ENCODE measurements around the gene SPDYE16. TPM values are rescaled to one million over a fixed set of nuclear protein-coding genes. Genes with fewer than 3 reads are reported as not detected.
"Not testable (repeated sequence)": the region's sequence is repeated elsewhere in the genome, so short reads cannot be mapped to it uniquely, and the experiment has no call there.

SPDYE16 gene
- total RNA-seq, 4 donors from 2014 or later = not detected

DNA sequence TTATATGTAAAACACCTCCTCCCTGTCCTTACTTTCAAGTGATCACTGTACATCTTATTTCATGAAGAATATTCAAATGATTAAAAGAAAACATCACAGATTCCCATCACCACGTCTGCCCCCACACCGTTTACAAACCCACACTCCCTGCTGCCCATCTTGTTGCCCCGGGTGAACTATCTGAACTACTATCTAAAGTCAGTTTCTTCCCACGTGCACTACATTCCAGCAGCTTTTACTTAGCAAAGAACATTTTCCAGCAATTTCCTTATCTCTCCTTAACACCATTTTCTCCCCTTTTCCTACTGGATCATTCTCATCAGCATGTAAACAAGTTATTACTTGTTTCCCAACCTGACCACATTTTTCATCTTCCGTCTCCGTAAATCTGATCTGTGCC lies 16.6 kb upstream of the SPDYE16 start:
- peak; percentile 51 for ATAC-seq (ENCODE audit: low FRiP score)
- DNase-seq (ENCODE audit: low spot score) = not testable (repeated sequence)

DNA sequence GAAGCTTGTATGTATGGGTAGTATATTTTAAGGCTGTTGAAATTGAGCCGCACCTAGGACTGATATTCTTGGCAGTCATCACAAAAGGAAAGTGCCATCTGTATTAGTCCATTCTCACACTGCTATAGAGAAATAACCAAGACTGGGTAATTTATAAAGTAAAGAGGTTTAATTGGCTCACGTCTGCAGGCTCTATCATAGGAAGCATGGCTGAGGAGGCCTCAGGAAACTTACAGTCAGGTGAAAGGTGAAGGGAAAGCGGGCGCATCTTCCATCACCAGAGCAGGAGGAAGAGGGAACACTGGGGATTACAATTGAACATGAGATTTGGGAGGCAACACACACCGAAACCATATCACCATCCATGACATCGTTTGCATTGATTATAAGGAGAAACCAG lies 8.9 kb upstream of the SPDYE16 start:
- not testable (repeated sequence) for ATAC-seq (ENCODE audit: low FRiP score); DNase-seq (ENCODE audit: low spot score)

DNA sequence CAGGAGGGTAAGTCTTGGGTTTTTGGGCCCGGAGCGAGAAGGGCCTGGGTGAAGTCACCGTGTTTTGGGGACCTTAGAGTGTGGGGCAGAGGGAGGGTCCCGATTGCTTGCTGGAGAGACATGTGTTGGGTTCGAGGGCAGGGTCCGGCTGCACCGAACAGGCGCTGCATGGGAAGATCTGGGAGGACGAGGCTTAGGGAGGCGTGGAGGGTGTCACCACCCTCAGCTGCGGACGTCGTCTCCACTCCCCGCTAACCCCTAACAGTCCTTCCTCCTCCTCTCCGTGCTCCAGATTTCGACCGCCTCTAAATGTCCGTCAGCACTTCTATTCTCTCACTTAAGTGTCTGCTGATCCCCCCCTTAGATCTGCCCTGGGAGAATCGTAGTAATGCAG lies 6.8 kb upstream of the SPDYE16 start:
- not testable (repeated sequence) for ATAC-seq (ENCODE audit: low FRiP score)

DNA sequence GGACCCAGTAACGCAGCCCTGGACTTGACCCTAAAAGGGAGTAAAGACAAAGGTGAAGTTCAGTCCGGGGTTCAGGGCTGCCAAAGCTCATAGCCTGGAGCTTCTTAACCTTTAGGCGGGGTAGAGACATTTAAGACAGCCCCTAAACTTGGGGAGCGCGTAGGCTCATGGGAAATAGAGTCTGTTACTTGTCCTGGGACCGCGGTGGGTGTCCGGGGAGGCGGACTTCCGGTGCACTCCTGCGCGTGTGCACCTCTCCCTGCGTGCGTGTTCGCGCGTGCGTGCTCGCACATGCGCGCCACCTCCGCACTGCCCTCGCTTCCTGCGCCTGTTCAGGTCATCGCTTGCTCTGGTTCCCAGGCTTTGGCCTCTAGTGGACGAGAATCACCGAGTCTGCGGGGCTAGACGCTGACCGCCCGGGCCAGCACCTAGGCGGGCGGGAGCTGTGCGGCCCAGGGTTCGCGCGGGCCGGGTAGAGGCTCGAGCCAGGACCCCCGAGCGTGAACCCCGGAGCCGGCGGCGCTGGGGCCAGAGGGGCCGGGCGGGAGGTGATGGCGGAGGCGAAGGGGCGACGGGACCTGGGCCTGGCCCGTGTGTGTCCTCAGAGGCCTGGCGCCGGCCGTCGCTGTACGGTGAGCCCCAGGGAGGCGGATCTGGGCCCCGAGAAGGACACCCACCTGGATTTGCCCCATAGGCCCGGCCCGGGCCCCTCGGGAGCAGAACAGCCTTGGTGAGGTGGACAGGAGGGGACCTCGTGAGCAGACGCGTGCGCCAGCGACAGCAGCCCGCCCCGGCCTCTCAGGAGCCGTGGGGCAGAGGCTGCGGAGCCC lies 6.1 kb upstream of the SPDYE16 start:
- DNase-seq (ENCODE audit: low spot score) (peak; percentile 44), ATAC-seq (ENCODE audit: low FRiP score) (peak; percentile 100)

More for the DNA sequence above, 6.8 kb upstream of the SPDYE16 start:
- DNase-seq (ENCODE audit: low spot score) = not testable (repeated sequence)

DNA sequence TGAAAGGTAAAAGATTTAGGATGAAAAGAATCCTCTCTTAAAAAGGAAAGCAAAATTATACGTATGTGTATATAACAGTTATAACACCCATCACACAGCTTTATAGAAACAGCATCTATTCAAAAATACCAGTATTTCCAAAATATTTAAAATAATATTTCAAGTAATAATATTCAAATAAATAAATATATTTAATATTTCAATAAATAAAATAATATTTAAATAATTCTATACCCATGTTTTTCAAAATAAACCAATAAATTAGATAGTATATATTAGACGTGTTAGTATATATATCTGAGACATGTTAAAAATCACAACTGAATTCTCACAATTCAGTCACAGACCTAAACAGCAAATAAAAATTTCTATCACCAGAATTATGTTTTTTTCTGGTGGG lies 11.5 kb downstream of the SPDYE16 start:
- not testable (repeated sequence) for DNase-seq (ENCODE audit: low spot score); ATAC-seq (ENCODE audit: low FRiP score)

DNA sequence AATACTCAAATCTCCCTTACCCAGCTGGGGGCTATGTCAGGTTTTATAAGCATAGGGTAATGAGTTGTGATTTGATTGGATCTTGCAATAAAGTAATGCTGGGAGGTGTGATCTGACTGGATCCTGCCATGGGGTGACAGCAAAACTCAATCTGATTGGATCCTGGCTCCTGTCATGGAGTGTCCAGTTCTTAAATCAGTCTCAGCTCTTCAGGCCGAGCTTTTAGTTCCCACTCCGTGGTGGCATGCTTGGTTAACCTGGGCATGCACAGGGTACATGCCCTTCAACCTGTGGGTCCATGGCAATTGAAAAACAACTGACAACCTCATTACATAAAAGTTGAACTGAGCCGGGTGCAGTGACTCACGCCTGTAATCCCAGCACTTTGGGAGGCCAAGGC lies 16.9 kb downstream of the SPDYE16 start:
- not testable (repeated sequence) for DNase-seq (ENCODE audit: low spot score); ATAC-seq (ENCODE audit: low FRiP score)

DNA sequence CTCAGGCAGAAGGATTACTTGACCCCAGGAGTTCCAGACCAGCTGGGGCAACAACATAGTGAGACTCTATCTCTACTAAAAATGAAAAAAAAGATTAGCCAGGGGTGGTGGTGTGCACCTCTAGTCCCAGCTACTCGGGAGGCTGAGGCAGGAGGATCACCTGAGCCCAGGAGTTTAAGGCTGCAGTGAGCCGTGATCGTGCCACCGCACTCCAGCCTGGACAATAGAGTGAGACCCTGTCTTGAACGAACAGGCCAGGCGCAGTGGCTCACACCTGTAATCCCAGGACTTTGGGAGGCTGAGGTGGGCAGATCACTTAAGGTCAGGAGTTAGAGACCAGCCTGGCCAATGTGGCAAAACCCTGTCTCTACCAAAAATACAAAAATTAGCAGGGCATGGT lies 26.2 kb downstream of the SPDYE16 start:
- DNase-seq (ENCODE audit: low spot score); ATAC-seq (ENCODE audit: low FRiP score): not testable (repeated sequence)

DNA sequence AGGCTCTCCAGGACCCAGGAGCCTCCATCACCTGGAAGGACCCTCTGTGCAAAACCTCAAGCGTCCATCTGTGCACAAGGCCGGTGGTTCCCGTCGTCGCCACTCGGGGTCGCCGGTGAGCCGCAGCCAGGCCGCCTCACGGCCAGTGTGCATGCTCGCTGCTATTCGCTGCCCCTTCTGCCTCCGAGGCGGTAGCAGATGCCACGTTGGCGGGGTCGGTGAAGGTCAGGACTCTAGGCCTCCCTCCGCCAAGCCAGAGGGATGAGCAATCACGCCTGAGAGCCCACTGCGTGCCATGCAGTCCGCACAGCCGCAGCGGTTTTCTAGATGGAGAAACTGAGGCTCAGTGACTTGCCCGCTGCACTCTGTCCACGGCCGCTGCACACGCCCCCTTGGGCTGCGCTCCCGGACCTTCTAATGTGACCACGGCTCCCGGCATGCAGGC lies 27.1 kb downstream of the SPDYE16 start:
- DNase-seq (ENCODE audit: low spot score) (no peak), ATAC-seq (ENCODE audit: low FRiP score) (no peak)
- TF ChIP-seq, protein P1, sequence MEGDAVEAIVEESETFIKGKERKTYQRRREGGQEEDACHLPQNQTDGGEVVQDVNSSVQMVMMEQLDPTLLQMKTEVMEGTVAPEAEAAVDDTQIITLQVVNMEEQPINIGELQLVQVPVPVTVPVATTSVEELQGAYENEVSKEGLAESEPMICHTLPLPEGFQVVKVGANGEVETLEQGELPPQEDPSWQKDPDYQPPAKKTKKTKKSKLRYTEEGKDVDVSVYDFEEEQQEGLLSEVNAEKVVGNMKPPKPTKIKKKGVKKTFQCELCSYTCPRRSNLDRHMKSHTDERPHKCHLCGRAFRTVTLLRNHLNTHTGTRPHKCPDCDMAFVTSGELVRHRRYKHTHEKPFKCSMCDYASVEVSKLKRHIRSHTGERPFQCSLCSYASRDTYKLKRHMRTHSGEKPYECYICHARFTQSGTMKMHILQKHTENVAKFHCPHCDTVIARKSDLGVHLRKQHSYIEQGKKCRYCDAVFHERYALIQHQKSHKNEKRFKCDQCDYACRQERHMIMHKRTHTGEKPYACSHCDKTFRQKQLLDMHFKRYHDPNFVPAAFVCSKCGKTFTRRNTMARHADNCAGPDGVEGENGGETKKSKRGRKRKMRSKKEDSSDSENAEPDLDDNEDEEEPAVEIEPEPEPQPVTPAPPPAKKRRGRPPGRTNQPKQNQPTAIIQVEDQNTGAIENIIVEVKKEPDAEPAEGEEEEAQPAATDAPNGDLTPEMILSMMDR (IDR thresholded peaks at IDR 0.05) = no peak

DNA sequence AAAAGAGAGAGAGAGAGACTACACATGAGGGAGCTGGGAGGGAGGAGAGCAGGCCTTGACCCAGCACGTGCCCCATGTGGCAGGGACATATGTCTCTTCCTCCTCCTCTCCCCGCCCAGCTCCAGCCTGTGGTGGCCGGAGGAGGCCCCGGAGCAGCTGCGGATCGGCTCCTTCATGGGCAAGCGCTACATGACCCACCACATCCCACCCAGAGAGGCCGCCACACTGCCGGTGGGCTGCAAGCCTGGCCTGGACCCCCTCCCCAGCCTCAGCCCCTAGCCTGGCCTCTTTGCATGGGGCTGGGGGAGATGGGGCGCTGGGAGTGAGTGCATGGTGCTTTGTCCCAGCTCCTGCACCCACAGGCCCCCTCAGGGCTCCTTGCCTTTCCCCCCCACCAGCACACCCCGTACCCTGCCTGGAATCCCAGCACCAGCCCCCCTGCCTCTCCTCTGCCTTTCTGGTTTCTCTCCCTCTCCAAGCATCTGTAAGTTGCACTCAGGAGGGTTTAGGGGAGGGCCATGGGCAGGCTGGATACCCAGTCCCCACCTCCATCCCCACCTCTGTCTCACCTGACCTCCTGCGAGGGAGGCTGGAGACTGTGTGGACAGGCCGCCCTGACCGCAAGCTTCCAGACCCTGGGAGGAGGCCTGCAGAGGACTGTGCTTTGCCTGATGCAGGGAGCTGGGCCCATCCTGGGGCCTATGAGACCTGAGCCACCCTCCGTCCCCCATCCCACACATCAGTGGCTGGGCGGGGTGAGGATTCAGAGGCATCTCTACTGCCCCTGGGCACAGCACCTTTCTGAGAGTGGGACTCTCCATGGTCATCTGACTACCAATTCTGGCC lies 27.9 kb downstream of the SPDYE16 start:
- TF ChIP-seq, protein P1 (IDR thresholded peaks at IDR 0.05) = no peak
- DNase-seq (ENCODE audit: low spot score) (no peak), ATAC-seq (ENCODE audit: low FRiP score) (no peak)

DNA sequence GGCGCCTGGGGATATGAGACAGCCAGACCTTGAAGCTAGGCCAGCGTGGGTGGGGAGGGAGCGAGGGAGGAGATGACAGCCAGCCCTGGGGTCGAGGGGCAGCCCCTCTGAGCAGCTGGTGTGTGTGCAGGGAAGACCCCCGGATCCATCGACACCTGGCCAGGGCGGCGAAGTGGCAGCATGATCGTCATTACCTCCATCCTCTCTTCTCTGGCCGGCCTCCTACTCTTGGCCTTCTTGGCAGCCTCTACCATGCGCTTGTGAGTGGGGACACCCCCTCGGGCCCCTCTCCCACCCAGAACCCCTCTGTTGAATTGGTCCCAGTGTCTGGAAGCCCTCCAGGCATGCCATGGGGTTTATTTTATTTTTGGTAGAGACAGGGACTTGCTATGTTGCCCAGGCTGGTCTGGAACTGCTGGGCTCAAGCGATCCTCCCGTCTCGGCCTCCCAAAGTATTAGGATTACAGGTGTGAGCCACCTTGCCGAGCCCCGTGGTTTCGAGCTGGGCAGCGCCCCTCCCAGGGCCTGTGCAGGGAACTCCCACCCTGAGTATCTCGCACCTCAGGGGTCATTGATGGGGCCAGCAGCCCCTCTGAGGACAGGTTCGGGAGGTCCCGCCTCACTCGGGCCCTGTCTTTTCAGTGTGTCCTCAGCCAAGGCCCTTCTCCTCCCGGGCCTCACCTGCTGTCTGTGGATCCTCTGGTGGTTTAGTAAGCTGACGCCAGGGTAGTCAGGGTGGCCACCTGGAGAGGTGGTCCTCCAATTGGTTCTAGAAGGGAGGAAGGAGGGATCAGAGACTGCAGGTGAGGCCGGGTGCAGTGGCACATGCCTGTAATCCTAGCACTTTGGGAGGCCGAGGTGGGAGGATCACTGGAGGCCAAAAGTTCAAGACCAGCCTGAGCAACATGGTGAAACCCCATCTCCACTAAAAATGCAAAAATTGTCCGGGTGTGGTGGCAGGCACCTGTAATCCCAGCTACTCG lies 29.0 kb downstream of the SPDYE16 start:
- TF ChIP-seq, protein P1 (IDR thresholded peaks at IDR 0.05) = no peak
- ATAC-seq (ENCODE audit: low FRiP score) (no peak), DNase-seq (ENCODE audit: low spot score) (no peak)

Data from omental fat pad (tissue), 4 donors.